Stimulated activated CD8-positive, alpha-beta memory T cell treated with anti-CD3 and anti-CD28 coated beads, Interleukin-15, amount 100 ng/mL, for 48 hours (primary cell): ENCODE data around the gene ATP6V1B1.
A peak's percentile ranks its signal among the peaks of the same experiment; 100 is the strongest.

Experiments used
- DNase-seq, 2 donors: peaks; one replicate each; pipeline ENCODE4 v3.0.0-alpha.2; 2020; ENCODE audit warnings: low read depth in 2 of 2

Gene ATP6V1B1

DNA sequence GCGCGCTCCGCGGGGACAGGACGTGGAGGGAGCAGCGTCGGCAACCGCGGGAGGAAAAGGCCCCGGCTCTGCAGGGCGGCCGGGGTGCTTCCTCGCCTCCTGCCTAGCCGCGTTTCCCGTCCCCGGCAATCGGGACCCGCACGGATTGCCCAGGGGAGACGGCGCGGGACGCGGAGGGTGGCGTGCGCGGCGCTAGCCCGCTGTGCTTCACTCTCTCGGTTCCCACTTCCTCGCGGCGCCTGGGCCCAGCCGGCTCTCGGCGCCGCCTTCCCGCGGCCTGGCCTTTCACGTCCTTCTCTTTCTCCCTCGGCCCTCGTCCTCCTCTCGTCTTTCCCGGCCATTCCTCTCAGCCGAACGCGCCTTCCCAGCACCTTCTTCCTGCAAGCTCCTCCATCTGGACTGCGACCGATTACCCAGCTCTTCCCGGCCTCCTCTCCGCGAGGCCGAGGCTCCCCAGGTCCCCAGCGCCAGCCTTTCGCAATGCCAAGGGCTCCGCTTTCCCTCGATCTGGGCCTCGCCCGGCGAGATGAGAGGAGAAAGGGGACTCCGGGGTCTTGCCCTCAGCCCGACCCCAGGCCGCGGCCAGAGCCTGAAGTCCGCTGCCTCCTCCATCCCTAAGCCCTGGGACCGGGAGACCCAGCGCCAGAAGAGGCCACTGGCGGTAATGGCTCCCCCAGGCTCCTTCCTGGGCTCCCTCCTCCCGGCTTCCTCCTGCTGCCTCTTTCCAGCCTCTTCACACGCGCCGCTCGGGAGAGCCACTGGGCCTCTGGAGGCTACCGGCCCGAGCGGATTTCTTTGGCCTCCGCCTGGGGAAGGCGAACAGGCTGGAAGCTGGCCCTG lies 34.3 kb upstream of the ATP6V1B1 start:
- DNase-seq, result no peak

DNA sequence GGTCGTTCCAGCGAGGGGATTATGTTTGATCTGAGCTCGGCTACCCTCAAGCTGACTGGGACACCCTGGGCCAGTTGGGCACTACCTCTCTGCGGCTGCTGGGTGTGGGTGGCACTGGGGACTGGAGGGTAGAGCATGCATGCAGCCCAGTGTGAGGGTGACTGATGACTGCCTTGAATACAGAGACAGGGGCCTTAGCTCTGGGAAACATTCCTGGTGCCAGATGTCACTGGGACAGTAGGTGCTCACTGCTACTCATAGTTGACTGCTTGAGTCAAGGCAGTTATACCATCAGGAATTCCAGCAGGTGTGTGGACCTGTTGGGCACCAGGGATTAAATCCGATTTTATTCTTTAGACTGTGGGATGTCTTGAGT lies 33.6 kb upstream of the ATP6V1B1 start:
- DNase-seq, result no peak

DNA sequence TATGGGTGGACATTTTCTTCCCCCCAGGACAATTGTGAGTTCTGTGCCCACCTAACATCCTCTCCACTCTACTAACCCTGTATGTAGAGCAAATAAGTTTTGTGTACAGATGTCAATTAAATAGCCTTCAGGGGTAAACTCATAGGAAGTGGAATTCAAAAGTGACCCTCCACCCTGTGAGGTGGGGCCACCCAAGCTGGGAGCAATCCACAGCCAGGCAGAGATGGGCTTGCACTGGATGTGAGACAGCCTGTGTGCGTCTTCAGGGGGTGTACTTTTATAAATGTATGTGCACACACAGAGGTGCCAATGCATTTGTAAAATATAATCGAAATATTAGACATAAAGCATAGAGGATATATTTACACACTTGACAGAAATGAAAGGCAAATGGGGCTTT lies 33.1 kb upstream of the ATP6V1B1 start:
- DNase-seq, result no peak

DNA sequence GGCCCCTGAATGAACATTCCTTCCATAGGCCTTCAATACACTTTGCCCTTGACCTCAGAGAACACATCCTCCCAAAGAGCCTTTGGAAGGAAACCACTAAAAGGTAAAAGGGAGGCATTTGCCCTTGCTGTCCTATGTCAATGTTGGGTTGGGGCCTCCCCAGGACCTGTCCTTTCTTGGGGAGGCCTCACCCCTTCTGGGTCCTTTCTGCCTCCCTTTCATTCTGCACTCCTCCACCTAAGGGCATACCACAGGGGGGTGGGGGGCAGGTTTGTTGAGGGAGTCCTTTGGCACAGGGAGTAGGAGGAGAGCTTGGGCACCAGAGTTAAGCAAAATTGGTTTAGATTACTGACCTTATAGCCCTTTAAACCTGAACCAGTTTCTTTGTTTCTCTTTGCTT lies 32.5 kb upstream of the ATP6V1B1 start:
- no peak for DNase-seq

DNA sequence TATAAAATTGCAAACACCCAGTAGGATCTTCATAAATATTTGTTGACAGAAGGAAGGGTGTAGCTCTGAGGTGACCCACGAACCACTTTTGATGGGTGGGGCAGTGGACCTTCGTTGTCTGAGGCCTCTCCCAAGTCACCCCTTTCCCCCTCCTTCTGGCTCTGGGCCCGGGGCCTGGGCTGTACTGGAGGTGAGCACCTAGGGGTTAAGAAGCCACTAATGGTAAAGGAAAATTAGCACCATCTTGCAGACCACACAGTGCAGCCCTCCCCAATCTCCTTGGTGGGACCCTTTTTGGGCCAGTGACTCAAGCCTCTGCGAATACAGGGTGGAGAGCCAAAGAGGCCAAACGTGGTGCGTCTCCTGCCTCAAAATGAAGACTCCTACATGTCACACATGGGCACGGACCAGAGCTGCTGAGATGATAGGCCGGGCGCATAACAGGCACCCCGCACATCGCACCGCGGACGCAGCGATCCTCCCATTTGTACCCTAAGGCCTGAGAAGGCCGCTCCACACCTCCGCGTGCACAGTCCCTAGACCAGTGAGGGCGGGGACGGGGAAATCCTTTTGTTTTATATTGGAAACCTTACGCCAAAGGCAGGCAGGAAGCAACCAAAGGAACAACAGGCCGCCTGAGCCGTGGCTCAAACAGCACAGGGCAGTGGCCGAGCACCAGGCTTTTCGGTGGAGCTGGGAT lies 31.9 kb upstream of the ATP6V1B1 start:
- DNase-seq, result no peak

DNA sequence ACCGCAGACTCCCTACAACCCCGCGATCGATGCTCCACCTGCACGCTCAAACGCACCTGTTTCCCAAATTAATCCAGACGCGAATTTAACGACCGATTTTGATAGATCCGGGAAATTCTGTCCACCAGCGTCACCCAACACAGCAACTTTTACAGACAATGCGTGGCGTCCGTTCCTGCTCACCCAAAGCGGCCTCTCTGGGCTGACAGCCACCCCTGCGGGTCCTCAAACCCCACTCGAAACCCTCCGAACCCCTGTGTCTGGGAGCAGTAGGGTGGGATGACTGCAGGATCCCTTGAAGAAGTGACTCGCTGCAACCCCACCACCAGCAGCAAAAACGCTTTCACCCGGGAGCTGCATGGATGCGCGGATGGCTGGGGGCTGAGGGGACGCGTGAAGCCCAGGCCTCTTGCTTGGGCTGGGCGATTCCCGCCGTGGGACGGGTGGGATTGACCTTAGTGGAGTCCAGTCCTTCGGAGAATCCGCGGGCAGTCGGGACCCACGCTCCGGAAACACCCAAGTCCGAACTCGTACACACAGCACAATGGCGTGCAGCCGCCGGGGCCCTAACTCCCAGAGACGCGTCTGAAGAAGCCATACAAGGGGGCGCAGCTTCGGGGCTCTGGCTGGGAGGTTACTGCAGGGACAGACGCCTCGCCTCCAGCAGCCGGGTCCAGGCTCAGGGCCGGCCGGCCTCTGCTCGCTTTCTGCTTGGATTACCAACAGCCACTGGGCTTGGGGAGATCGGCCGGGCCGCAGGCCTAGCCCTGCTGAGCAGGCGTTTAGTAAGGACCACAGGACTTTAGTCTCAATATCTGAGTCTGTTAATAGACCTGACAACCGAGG lies 31.1 kb upstream of the ATP6V1B1 start:
- DNase-seq, result no peak

DNA sequence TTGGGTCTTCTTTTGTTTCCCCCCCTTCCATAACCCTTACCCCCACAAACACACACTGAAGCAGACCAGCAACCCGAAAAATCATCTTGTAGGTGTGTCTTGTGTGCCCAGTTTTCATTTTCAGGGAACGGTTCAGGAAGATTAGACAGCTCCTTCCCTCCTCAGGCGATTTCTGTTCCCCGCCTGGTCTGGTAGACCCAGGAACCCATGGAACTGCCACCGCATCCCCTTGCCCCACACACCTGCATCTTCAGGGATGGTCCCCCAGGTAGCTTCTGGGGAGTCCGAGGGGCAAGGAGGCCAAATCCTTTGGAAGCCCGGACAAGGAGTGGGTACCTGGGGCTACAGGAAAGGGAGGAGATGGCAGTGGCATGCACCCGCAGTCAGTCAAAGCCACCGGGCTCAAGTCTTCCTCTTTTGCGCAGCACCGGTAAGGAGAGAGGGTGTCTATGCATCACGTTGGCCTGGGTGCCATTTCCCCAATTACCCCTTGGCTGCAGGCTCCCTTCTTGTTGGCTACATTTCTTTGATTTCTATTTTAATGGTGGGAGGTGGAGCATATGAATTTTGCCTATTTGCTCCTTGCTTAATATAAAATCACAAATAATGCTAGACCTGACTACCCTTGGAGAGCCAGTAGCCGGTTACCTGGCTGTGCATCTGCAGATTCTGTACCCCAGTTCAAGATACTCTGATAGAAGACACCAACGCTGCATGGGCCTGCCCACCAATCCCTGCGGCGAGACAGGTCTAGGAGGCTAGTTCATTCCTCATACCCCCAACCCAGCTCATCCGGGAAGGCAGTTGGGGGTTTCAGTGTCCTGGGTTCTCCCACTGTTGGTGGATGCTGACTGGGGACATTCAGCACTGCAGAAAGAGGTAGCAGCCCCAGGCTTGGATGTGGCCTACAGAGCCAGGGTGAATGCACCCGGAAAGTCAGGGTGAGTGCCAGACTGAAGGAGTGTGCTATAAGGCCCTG lies 30.0 kb upstream of the ATP6V1B1 start:
- no peak for DNase-seq

DNA sequence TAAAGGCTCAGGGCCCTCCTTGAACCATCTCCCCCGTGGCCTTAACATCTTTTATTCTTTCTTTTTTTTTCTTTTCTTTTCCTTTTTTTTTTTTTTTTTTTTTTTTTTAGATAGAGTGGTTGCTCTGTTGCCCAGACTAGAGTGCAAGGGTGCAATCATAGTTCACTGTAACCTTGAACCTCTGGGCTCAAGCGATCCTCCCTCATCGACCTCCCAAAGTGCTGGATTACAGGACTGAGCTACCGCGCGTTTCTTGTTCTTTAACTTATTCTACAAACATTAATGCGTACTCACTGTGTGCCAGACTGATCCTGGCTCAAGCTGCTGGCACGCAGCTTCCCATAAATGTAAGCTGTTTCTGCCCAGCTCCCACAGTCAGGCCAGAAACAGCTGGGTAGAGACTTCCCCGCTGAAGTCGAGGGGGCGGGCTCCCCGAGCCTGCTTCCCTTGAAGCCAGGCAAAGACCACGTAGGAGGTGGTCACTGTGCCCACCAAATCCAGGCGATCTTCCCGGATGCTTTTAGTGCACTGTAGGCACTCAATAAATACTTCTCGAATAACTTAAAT lies 29.2 kb upstream of the ATP6V1B1 start:
- DNase-seq, result no peak

DNA sequence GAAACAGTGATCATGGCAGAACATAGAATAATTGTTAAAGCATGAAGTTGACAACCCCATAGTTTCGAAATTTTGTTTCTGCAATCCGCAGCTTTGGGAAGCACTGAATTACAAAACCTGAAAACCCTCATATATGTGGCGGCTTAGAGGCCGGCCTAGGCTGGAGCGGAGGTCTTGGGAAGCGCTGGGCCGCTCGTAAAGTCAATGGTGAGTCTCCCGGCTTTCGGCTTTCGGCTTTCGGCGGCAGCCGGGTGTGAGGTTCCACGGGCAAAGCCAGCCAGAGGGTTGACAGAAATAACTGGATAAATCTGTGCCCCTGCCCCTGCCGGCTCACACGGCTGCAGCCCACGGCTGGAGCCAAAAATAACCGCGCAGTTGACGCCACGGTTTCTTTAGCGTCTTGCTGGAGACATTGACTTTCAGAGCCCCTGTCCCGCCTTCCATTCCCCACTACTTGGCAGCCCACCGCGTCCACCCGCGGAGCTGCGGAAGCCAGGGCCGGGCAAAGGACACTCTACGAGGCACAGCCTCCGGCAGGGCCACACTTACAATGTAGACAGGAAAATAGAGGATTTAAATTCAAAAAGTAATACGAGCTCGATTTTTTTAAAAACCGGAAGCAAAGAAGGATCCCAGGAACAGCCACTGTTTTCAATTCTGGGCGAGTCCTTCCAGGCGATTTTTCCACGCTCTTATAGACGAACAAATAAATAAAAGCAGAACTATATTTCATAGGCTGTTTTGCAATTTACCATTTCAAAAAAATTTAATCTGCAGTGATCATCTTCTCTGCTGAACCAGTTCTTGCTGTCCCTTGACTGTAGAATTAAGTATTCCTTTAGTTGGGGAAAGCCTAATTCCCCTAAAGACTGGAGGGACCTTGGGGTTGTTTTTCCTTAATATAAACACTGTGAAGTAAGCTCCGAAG lies 28.3 kb upstream of the ATP6V1B1 start:
- no peak for DNase-seq

DNA sequence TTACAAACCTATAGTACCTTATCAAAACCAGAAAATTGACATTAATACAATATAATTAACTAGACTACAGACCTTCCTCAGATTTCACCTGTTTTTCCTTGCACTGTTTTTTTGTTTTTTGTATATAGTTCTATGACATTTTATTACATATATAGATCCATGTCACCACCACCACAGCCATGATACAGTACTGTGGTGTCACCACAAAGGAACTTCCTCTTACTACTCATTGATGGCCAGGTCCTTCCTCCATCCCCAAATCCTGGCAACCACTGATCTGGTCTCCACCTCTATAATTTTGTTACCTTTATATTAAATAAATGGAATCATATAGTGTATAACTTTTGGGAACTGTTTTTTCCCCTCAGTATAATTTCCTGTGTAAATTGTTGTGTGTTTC lies 19.4 kb upstream of the ATP6V1B1 start:
- no peak for DNase-seq

DNA sequence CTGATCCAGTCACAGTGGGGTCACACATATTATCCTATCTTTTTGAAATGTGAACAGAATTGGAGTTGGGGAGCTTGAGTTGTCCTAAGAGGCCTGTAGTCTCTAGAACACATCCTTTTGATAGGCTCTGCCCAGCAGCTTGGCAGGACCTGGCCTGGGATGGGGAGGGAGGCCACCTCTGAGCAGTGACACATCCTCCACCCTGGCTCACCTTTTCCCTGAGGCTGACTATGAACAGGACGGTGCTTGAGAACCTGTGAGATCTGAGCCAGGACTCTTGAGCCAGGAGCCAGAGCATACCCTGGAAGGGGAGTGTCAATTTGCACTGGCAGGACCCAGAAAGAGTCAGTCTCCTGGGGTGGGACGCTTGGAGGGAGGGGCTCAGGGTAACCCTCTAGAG lies 17.7 kb upstream of the ATP6V1B1 start:
- no peak for DNase-seq

DNA sequence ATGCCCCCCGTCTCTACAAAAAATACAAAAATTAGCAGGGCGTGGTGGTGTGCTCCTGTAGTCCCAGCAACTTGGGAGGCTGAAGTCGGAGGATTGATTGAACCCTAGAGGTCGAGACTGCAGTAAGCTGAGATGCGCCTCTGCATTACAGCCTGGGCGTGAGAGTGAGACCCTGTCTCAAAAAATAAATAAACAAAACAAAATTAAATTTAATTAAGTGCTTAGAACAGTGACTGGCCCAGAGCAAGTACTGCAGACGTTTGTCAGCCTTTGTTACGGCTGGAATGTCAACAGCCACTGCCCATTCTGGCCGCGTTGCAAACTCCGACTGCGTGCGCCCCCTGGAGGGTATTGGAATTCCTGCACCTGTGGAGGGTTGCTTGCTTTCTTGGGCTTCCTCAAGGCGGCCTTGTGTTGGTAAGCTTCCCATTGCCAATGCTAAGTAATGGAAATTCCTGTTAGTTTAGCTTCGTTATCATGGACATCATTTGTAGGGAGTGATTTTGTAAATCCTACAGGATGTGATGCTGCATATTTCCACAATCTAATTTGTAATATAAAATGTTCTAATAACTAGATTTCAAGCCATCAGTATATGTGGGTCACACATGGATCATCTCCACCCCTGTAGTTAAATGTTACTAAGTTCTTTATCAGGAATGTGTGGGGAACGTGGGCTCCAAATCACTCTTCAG lies 15.9 kb upstream of the ATP6V1B1 start:
- DNase-seq, result peak; percentile 38 to 45

DNA sequence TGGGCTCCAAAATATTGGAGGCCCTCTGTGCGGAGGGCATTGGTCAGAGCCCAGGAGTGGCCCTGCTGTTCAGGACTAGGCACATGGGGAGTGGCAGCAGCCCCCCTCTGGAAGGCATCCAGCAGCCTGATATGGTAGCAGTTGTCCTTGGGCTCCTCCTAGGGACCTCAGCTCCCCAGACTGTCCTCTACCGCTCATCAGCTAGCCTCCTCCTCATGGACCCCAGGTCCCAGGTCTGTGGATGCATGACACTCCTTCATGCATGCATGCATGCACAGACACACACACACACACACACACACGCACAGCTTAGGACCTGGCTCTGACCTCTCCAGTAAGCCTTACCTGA lies 15.4 kb upstream of the ATP6V1B1 start:
- DNase-seq, result no peak

DNA sequence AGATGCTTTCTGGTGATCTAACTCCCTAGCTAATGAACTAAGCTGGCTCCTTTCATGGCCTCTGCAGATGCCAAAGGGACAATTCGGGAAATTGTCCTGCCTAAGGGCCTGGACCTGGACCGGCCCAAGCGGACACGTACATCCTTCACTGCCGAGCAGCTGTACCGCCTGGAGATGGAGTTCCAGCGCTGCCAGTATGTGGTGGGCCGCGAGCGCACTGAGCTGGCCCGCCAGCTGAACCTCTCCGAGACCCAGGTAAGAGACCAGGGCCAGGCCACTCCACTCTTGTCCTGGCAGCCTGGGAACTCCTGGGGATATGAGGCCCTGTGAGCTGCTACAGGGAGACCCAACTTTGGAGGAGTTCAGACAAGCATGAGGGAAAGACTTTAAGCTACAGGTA lies 14.7 kb upstream of the ATP6V1B1 start:
- no peak for DNase-seq

DNA sequence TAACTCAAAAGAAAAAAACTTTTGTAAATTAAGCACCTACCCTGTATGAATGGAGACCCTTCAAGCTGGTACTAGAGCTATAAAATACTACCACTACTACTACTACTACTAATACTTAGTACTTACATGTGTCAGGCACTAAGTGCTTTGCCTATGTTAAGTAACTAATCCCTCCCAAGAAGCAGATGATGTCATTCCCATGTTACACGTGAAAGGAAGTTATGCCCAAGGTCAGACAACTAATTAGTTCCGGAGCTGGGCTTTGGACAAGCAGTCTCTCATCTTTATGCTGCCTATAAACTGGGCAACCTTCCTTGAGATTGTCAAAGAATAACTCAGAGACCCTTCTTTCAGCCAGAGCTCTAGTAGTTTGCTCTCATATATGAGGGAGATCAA lies 13.9 kb upstream of the ATP6V1B1 start:
- DNase-seq, result no peak

DNA sequence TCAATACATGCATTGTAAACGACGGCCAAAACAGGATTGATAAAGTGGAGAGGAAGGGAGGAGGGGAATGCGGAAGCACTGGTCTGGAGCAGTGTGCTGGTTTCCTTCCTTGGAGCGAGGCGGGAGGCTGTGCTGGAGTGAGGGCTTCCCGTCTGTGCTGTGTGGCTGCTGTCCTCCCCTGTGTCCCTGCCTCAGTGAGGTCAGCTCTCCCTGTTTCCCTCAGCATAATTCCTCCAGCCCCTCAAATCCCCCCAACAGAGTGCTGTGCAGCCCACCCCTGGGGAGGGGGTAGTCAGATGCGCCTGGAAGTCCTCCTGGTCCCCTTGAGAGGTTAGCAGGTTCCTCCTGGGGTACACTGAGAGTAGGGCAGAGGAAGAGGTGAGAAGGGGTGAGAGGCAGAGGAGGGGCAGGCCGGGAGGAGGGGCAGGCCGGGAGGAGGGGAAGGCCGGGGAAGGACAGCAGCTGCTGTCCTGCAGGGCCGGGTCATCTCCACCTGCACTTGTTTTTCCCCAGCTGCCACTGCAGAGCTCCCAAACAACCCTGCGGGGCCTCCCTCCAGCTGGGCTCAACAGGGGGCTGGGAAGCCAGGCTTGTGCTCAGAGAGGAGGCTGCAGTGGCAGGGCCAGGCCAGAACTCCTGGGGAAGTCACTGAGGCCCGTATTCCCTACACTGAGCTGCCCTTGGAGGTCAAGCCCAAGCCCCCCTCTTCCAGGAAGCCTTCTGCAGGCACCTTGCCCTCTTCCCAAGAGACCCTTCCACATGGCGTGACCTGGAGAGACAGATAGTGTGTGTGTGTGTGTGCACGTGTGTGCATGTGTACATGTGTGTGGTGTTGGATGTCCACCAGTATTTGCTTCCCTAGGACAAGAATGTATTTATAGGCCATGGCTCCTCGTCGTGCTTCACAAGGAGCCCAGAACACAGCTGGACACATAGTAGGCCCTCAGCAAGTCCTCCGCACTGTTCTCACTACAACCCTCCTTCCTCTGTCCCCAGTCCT lies 13.2 kb upstream of the ATP6V1B1 start:
- DNase-seq, result no peak

DNA sequence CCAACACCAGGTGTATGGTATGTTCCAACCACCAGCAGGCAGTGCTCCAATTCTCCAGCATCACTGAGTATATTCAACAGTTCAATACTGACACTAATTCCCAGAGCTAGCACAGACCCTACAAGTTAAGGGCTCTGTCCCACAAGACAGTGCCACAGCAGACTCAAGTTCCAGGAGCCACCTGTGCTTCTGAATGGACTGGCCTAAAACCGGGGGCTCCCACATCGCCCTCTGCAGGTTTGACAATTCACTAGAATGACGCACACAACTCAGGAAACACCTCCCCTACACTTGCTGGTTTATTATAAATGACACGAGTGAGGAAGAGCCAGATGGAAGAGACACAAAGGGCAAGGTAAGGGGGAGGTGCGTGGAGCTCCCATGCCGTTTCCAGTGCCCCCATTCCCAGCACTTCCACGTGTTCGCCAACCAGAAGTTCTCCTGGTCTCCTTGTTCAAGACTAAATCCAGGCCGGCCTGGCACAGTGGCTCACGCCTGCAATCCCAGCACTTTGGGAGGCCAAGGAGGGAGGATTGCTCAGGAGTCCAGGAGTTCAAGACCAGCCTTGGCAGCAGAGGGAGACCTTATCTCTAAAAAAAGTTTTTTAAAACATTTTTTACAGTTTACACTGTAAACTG lies 12.2 kb upstream of the ATP6V1B1 start:
- DNase-seq, result no peak

DNA sequence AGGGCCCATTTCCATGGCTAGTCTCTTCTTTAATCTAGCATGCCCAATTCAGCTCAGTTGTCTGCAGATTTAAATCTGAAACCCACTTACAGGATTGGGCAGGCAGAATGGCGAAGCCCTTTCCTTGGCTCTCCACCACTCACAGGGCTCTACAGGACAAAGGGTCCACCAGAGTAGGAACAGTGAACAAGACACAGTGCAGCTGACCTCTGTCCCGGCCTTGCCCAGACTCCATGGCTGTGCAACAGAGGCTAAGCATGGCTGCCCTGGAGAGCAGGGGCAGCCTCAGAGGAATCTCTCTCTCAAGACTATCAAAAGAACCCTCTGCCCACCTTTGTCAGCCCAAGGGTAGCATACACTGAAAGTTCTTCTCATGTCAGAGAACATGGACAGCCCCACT lies 9.7 kb upstream of the ATP6V1B1 start:
- DNase-seq, result no peak
